RWPE2 (cell line): ENCODE data around the gene ADPRH.

Source experiments
- ATAC-seq: fragments of 200-7000 bp; cut with Tn5 transposase; 3 replicates; pipeline ENCODE4 v1.9.1; 2021; ENCODE audit warnings: low read depth
- DNase-seq: peaks from one replicate; pipeline ENCODE4 v3.0.0-alpha.2; 2020; ENCODE audit warnings: low spot score
- H3K27ac ChIP-seq: fragments of 450-650 bp; 2 replicates; pipeline ENCODE4 v1.5.1; 2017; ENCODE audit warnings: mild to moderate bottlenecking; ENCODE audit not compliant: poor library complexity, severe bottlenecking
- H3K27me3 ChIP-seq: fragments of 250-450 bp; sonication (Bioruptor Pico); 2 replicates; pipeline ENCODE4 v1.5.1; 2021; ENCODE audit warnings: mild to moderate bottlenecking, moderate library complexity; ENCODE audit not compliant: insufficient read depth, poor library complexity, severe bottlenecking
- H3K36me3 ChIP-seq: fragments of 250-450 bp; sonication (Bioruptor Pico); 2 replicates; pipeline ENCODE4 v1.5.1; 2020; ENCODE audit warnings: low read depth, mild to moderate bottlenecking, moderate library complexity
- H3K4me1 ChIP-seq: fragments of 250-450 bp; sonication (Bioruptor Pico); 2 replicates; pipeline ENCODE4 v1.5.1; 2021; ENCODE audit warnings: mild to moderate bottlenecking, moderate library complexity; ENCODE audit not compliant: insufficient read depth, poor library complexity, severe bottlenecking
- H3K4me3 ChIP-seq: fragments of 250-450 bp; sonication (Bioruptor Pico); 2 replicates; pipeline ENCODE4 v1.5.1; 2021; ENCODE audit warnings: mild to moderate bottlenecking, moderate library complexity; ENCODE audit not compliant: severe bottlenecking
- H3K9me3 ChIP-seq: fragments of 250-450 bp; sonication (Bioruptor Pico); 2 replicates; pipeline ENCODE4 v1.5.1; 2021; ENCODE audit warnings: mild to moderate bottlenecking, moderate library complexity; ENCODE audit not compliant: severe bottlenecking
- CTCF ChIP-seq: fragments of 450-650 bp; IDR thresholded peaks from one replicate; pipeline ENCODE4 v1.5.1; 2017; ENCODE audit warnings: mild to moderate bottlenecking, moderate library complexity; ENCODE audit not compliant: poor library complexity, severe bottlenecking

The ADPRH gene

DNA sequence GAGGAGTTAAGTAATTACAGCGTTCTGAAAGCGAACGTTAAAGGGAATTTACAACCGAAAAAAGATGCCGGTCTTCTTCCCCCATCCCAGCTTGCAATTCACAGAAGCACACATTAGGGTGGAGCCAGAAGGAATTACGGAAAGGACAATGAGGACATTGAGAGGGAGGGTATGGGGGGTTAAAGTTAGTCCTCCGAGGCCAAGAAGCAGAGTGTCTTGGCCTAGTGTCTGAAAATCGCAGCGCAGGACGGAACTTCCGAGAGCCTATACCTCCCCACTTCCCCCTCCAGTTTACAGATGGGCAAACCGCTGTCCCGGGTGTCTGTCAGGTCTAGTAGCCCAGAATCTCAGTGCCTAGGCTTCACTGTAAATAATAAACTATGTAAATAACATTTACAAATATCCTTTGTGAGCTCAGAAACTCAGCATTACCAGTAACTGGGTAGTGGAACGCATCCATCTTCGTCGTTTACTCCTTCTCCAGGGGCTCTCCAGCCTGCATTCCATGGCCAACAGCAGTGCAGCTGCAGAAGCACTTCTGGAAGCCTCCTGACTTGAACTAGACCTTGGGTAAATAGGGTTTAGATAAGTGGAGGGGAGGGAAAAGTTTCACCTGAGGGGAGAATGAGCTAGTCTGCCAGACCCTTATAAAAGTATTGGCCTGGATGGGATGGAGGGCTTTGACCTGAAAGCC lies 922 bp downstream of the ADPRH start:
- H3K36me3 ChIP-seq, result no peaks in the 10 kb centered on the region
- H3K27me3 ChIP-seq, result no peaks in the 10 kb centered on the region
- H3K9me3 ChIP-seq, result no peaks in the 10 kb centered on the region
- peaks cover 7% of the 10 kb centered on the region for H3K4me1 ChIP-seq
- no peak for TF ChIP-seq CTCF
- DNase-seq, result no peak
- ATAC-seq, result no peak
- H3K4me3 ChIP-seq, result peak overlapping the region; percentile 57
- H3K27ac ChIP-seq, result no peak overlapping the region

DNA sequence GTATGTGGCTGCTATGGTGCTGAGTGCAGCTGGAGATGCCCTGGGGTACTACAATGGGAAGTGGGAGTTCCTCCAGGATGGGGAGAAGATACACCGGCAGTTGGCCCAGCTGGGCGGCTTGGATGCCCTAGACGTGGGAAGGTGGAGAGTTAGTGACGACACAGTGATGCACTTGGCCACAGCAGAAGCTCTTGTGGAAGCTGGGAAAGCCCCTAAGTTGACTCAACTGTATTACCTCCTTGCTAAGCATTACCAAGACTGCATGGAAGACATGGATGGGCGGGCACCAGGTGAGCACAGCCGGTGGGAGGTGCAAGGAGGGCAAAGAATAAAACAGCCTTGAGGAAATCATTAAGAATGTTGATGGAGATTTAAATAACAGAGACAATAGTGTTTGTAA lies 2.9 kb downstream of the ADPRH start:
- Histone ChIP-seq H3K36me3 (no peaks in the 10 kb centered on the region), H3K4me1 (peaks cover 7% of the 10 kb centered on the region), H3K4me3 (no peak overlapping the region), H3K27ac (no peak overlapping the region), H3K9me3 (no peaks in the 10 kb centered on the region), H3K27me3 (no peaks in the 10 kb centered on the region)
- ATAC-seq, result no peak
- DNase-seq, result no peak
- no peak for TF ChIP-seq CTCF

GRCh38 chr3:119585208-119585607 lies 5.9 kb downstream of the ADPRH start:
- Histone ChIP-seq H3K4me1 (no peaks in the 10 kb centered on the region), H3K27ac (no peak overlapping the region), H3K27me3 (no peaks in the 10 kb centered on the region), H3K4me3 (no peak overlapping the region), H3K9me3 (no peaks in the 10 kb centered on the region), H3K36me3 (no peaks in the 10 kb centered on the region)
- ATAC-seq (no peak), DNase-seq (no peak)
- no peak for TF ChIP-seq CTCF

DNA sequence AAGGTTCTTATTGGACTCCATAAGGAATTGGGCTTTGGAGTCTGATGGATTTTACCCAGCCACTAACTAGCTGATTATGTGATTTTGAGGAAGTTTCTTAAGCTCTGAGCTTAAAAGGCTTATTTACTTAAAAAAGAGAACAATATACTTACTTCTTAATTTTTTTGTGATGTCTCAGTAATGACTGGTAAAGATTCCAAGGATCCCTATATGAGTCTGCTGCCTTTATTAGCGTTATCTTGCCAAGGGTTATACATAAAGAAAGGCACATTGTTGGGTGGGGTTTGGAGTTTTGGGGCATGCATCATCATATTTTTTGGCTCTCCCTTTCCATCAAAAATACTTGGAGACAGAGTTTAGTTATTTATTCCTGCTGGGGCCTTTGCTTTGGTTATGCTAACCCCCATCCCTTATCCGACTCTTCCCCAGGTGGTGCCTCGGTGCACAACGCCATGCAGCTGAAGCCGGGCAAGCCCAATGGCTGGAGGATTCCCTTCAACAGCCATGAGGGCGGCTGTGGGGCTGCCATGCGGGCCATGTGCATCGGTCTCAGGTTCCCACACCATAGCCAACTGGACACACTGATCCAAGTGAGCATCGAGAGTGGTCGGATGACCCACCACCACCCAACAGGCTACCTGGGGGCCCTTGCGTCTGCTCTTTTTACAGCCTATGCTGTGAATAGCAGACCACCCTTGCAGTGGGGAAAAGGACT lies 6.7 kb downstream of the ADPRH start:
- Histone ChIP-seq H3K4me1 (no peaks in the 10 kb centered on the region), H3K9me3 (no peaks in the 10 kb centered on the region), H3K27me3 (no peaks in the 10 kb centered on the region), H3K27ac (no peak overlapping the region), H3K4me3 (no peak overlapping the region), H3K36me3 (no peaks in the 10 kb centered on the region)
- no peak for ATAC-seq
- TF ChIP-seq CTCF, result no peak
- DNase-seq, result no peak

- DNase-seq (no peak), ATAC-seq (no peak)
- Histone ChIP-seq H3K9me3 (no peaks in the 10 kb centered on the region), H3K27me3 (no peaks in the 10 kb centered on the region), H3K36me3 (no peaks in the 10 kb centered on the region), H3K4me3 (no peak overlapping the region), H3K27ac (no peak overlapping the region), H3K4me1 (no peaks in the 10 kb centered on the region)
- no peak for TF ChIP-seq CTCF
Observed at GRCh38 chr3:119586733-119587172, 7.5 kb downstream of the ADPRH start.
